Right lung (tissue), 10 donors: Measurements from ENCODE around the gene IQGAP3. TPM values are rescaled to one million over a fixed set of nuclear protein-coding genes. Genes with fewer than 3 reads are reported as not detected.
"Not testable (repeated sequence)": the region's sequence is repeated elsewhere in the genome, so short reads cannot be mapped to it uniquely, and the experiment has no call there.

Experiments used
- DNase-seq, 2 donors: peaks; one replicate each; pipeline ENCODE4 v3.0.0-alpha.2; 2013
- long read RNA-seq, 8 donors: transcript quantifications; one replicate each; lab custom pipeline, GENCODE V29; 2026
- polyA plus RNA-seq, 5 donors: library from polyadenylated mRNA; unstranded; fragments of 120-200 nt; gene quantifications; one replicate each; pipeline versions ENCODE4 v1.2.1 to v1.2.3, GENCODE V29; 2013; ENCODE audit warnings: inconsistent platforms in 1 of 5, low replicate concordance in 1 of 5; ENCODE audit not compliant: insufficient read length in 5 of 5, insufficient read depth in 1 of 5

IQGAP3 gene
- 10 to 100 TPM in 4 of 5 donors, 1 to 10 TPM in 1; 9.7 to 26.3 (median 16.4) TPM for polyA plus RNA-seq
- long read RNA-seq, donor 1, partial matches to known transcripts, result 16 of 16 reads
- long read RNA-seq, donor 1, other reads (novel, unspliced or antisense), result 0 of 16 reads
- long read RNA-seq, donor 2, result 0 reads
- long read RNA-seq, donor 3, partial matches to known transcripts, result 22 of 22 reads
- long read RNA-seq, donor 3, other reads (novel, unspliced or antisense), result 0 of 22 reads
- long read RNA-seq, donor 4, partial matches to known transcripts, result 12 of 12 reads
- long read RNA-seq, donor 4, other reads (novel, unspliced or antisense), result 0 of 12 reads
- long read RNA-seq, donor 5, partial matches to known transcripts, result 31 of 31 reads
- long read RNA-seq, donor 5, other reads (novel, unspliced or antisense), result 0 of 31 reads
- long read RNA-seq, donor 6, result 0 reads
- long read RNA-seq, donor 7, result 0 reads
- long read RNA-seq, donor 8, result 0 reads

GRCh38 chr1:156571919-156572662, at the start of gene IQGAP3:
TSS of gene IQGAP3 (minus strand) at chr1:156572565. CDS start at chr1:156572529, 36 bp downstream.
- DNase-seq, result peak; percentile 69 to 78

- DNase-seq, result no peak
These were observed 47.2 kb upstream of the IQGAP3 start for GRCh38 chr1:156619582-156619955.

- no peak for DNase-seq
These were observed 46.7 kb upstream of the IQGAP3 start, which contains the start of gene HAPLN2 for GRCh38 chr1:156618853-156619581. TSS of gene HAPLN2 (plus strand) at chr1:156619415. CDS start at chr1:156623491, 4,076 bp downstream.

DNA sequence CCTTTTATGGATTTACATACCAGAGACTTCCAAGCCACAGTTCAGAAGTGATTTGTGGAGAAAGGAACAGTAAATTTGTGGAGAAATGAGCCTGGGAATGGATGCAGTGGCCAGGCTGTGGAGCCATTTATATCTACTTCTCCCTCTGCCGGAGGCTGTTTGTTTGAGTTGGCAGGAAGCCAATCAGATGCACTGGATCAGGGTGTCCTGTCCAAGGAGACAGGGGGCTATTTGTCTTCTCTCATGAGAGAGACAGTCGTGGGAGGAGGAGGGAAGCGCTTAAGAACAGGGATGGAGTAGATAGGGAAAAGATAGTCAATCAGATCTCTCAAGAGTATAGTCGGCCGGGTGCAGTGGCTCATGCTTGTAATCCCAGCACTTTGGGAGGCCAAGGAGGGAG, 44.1 kb upstream of the IQGAP3 start:
- DNase-seq, result no peak

DNA sequence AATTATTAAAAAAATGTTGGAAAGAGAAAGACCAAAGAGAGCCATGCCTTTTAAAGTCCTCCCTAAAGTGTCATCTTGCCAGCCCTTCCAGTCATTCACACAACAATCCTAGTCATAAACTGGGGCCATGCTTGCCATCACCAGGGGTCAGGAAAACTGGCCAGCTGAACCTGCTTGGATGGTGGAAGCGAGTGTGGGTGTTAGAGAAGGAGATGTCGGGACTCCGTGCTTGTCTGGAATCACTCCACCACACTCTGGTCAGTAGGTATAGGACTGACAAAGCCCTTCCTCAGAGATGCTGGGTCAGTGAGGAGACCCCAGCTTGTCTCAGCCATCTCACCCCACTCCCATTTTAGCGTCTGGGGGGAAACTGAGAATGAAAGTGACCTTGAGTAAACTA, 43.6 kb upstream of the IQGAP3 start:
- DNase-seq, result no peak

DNA sequence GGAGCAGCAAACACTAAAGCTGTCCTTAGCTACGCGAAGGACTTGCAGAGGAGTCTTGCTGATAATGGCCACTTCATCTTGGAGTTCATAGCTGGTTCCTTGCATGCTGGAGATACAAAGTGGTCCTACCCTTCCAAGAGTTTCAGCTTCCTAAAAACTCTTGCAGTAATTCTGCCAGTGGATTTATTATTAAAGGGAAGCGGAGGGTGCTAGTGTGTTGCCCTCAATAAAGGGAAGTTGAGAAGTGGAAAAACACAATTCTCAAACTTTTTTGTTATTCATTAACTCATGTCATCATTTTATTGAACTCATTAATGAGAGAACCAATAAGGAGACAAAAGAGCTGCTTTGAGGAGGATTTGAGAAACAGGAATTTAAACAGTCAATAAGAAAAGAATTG, 40.3 kb upstream of the IQGAP3 start:
- no peak for DNase-seq

- not testable (repeated sequence) for DNase-seq
These were observed 37.7 kb upstream of the IQGAP3 start for GRCh38 chr1:156610072-156610471.

DNA sequence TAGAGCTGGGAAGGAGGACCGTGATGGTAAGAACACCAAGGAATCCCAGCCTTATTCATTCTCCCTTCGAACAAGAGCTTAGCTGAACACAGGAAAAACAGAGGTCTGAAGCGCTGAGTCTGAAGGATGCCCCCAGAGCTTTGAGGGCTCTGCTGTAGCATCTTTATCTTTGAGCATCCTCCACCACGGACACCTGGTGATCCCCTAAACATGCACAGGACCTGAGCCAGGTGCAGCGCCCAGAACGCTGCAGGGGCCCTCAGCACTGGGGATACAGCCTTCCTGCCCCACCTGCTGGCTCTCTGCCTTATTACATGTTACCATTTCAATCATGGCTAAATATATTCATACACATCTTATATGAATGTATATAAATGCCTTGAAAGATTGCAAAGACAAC, 36.6 kb upstream of the IQGAP3 start:
- no peak for DNase-seq

- DNase-seq, result no peak
These were observed 35.8 kb upstream of the IQGAP3 start for GRCh38 chr1:156608036-156608674.

DNA sequence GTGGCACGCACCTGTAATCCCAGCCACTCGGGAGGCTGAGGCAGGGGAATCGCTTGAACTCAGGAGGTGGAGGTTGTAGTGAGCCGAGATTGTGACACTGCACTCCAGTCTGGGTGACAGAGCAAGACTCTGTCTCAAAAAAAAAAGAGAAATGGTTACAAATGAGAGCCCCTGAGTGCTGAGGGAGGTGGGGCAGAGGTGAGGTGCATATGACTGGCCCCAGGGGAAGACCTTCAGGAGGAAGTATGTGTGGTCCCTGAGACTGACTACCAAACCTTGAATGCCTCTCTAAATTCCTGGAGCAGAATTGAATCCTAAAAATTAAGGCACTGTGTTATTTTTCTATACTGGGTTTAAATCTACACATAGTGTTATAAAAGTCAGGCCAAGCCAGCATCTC, 35.0 kb upstream of the IQGAP3 start:
- not testable (repeated sequence) for DNase-seq

GRCh38 chr1:156602557-156602993, 30.2 kb upstream of the IQGAP3 start:
- DNase-seq, result no peak

DNA sequence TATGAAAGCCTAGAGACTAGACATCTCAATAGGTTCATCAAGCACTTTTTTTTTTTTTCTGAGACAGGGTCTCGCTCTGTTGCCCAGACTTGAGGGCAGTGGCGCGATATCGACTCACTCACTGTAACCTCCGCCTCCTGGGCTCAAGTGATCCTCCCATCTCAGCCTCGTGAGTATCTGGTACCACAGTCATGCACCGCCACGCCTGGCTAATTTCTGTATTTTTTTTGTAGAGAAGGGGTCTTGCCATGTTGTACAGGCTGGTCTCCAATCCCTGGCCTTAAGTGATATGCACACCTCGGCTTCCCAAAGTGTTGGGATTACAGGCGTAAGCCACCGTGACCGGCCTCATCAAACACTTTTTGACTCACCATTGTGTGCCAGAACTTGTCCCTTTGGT, 29.5 kb upstream of the IQGAP3 start:
- no peak for DNase-seq

DNA sequence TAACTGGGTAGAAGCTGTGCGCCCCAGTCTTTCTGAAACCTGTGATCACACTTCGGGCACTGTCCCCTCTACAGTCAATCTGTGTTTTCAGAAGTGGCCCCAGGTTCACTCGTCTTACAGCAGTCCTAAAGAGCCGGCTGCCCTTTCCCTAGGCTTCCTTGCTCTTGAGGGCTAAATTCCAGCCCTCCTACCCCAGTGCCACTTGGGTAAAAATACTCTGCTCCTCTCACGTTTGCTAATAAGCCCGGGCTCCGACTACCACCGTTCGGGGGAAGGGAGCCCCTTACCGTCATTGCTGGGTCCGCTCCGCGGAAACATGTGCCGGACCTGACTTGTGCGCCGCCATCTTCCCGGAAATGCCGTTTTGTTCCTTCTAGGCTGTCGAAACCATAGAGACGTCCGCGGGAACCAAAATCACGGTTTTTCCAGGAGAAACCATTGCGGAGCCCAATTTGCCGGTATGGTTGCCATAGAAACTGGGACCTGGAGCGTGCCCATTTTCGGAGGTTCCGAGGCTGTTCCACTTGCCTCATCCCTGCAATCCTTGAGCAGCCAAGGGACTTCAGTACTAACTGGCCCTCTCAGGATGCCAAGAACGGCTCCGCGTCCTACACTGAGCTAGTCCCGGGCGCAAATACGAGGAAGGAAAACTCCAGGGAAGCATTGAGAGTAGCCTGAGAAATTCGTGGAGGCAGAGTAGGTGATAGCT, 28.9 kb upstream of the IQGAP3 start, which contains the start of gene GPATCH4:
TSS of gene GPATCH4 (minus strand) at position 358 of the 709 bp plus-strand sequence.
- peak; percentile 77 to 79 for DNase-seq

DNA sequence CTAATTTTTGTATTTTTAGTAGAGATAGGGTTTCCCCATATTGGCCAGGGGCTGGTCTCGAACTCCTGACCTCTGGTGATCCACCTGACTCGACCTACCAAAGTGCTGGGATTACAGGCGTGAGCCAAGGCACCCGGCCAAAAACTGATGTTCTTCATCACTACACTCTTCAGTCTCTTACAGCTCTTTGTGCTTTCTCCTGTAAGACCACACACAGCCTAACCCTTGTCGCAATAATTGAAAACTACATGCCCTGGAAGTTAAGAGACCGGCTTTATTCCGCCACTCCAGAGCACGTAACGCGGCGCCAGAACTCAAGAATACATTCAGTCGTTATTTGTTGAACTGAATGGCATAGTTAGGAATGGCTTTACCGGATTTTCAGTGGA, 28.4 kb upstream of the IQGAP3 start:
- no peak for DNase-seq

- DNase-seq, result no peak
These were observed 27.4 kb upstream of the IQGAP3 start for GRCh38 chr1:156599811-156600210.

GRCh38 chr1:156598731-156599432, 26.5 kb upstream of the IQGAP3 start:
- no peak for DNase-seq

- no peak for DNase-seq
These were observed 25.8 kb upstream of the IQGAP3 start for GRCh38 chr1:156598125-156598524.

DNA sequence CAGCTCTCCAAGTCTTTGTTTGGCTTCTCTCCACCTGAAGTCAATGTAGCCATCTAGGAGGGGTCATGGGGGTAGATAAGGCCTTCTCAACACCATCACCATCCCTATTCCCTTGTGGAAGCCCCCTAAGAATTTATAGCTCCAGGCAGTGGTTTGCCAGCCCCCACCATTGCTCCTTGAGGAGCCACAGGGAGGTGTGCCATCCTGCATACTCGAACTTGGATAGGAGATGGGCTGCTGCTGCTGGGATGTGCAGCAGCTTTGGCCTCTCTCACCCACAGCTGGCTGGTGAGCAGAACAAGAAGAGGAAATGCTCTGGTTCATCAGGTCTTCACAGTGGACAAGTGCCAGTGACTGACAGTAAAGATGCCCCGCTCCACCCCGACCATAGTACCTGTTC, 24.1 kb upstream of the IQGAP3 start:
- DNase-seq, result no peak

DNA sequence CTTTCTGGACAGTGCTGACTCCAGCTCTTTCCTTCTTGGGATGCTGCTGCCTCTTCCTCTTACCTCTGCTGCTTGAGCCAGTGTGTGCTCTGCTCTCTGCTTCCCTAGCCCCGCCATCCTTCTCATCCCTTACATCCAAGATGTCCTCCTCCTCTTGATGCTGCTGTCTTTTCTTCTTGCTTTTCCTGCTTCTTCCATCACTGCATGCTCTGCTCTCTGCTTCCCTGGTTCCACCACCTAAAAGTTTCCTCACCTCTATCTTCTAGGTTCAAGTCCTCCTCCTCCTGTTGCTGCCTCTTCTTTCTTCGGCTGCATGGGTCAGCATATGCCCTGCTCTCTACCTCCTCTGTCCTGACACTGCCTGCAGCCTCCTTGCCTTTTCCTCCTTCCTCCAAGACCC, 22.7 kb upstream of the IQGAP3 start:
- DNase-seq, result no peak

DNA sequence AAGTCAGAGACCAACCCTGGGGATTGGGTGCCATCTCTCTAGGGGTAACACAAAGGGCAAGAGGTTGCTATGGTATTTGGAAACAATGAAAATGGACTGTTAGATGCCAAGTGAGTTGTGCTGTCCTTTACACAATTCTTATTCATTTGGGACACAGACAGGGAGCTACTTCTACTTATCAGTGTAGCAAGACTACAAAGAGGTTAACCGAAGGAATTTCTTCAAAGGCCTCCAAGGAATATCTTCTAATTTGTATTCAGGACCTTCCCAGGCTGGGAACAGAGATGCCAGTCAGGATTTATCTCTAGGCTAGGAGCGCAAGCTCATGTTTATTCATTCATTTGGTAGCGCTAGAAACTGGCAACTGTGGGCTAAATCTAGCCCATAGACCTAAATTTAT, 21.8 kb upstream of the IQGAP3 start:
- DNase-seq, result no peak
